Activated CD4-positive, alpha-beta T cell treated with anti-CD3 and anti-CD28 coated beads, Interleukin-2, amount 50 U/mL, for 24 hours (primary cell): ENCODE data around the gene TTC39C.
"Not testable (repeated sequence)": the region's sequence is repeated elsewhere in the genome, so short reads cannot be mapped to it uniquely, and the experiment has no call there.

Source experiments
- DNase-seq, 2 donors: peaks; one replicate each; pipeline ENCODE4 v3.0.0-alpha.2; 2020; ENCODE audit warnings: low read depth in 1 of 2, low spot score in 1 of 2

TTC39C gene

DNA sequence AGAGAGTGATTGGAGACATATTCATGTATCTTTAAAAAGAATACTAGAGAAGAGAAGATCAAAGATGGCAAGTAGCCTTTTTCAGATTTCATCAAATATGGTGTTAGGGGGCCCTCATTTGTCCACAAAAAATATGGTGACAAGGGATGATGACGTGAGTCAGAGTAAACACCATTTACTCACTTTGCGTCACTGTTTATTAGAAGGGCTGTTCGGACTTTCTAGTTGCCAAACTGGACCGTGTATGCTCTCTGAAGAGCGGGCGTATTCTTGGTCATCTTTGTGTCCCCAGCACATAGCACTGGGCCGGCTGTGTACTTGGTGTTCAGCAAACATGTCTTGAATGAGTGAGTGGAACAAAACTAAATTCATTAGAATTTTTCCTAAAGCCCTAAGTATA is 37.5 kb downstream of the TTC39C start:
- DNase-seq = no peak

GRCh38 chr18:24053211-24053610 is 38.7 kb downstream of the TTC39C start:
- DNase-seq = no peak

GRCh38 chr18:24054130-24054529 is 39.6 kb downstream of the TTC39C start:
- no peak for DNase-seq

GRCh38 chr18:24055009-24055804 is 40.7 kb downstream of the TTC39C start:
- DNase-seq = peak in 1 of 2 donors; percentile 15

DNA sequence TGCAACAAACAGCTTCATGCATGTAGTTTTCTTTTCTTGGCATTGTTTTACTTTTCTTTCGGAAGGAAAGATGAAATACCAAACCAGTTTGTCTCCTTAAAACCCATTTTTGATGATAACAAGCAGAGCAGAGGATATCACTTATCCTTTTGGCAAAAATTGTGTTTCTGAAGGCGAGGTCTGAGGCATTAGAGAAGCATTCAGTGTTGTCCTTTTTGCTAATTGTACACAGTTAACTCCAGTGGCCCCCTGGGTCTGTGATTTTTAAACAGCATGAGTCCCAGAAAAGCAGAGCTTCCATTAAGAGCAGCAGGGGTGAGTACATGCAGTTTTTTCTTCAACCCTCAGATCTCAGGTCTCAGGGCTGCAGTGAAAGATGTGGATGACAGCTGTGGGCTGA is 41.3 kb downstream of the TTC39C start:
- DNase-seq = no peak

- no peak for DNase-seq
These were observed 42.0 kb downstream of the TTC39C start for GRCh38 chr18:24056506-24056905.

- DNase-seq = no peak
These were observed 43.2 kb downstream of the TTC39C start for GRCh38 chr18:24057804-24058203.

GRCh38 chr18:24059385-24059784 is 44.8 kb downstream of the TTC39C start:
- not testable (repeated sequence) for DNase-seq

GRCh38 chr18:24060644-24061043 is 46.1 kb downstream of the TTC39C start:
- DNase-seq = no peak

DNA sequence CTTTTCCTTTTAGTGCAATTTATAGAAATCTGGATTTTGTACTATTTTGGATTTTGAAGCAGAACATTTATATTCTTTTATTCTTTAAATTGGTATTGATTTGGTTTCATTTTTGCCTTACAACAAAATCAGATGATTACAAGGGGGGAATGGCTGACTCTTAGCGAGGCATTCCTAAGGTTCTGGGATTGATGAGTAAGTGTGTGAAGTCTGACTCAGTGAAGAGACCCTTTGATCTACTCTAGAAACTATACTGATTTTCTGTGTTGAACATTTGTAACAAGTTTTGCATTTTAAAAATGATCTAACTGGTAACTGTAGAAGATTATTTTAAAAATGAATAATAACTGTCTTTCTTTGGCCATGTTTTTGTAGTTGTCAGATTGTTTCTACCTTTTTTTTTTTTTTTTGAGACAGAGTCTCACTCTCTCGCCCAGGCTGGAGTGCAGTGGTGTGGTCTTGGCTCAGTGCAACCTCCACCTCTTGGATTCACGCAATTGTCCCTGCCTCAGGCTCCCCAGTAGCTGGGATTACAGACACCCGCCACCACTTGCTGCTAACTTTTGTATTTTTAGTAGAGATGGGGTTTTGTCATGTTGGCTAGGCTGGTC is 48.7 kb downstream of the TTC39C start:
- peak in 1 of 2 donors; percentile 41 for DNase-seq

DNA sequence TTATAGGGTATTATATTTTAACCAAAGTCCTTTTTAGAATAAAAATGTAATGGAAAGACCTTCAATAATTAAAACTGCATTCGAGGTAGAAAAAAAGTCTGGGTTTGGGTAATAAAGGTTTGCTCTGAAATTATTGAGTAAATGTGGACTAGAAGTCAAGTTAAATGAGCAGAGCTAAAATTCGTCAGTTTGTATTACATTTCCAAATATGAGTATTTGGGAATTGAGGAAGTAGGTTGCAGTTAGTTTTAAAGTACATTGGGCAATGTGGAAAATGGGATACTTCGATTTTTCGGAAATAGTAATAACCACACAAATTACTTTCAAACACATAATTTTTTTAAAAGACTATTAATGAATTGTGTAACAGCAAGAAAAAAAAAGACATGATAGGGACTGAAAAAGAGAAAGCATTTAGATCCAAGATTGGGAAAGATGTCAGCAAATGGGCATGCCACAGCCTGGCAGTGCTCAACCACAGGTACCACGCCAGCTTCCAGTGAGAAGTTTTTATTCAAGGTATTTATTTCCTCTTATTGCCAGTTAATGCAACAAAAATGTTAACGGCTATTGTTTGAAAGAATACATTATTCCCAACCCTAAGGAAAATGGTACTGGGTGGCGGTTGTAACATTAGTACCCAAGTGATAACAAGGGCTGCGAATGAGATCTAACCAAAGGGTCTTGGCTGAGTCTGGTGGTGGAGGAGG is 50.0 kb downstream of the TTC39C start:
- DNase-seq = no peak

DNA sequence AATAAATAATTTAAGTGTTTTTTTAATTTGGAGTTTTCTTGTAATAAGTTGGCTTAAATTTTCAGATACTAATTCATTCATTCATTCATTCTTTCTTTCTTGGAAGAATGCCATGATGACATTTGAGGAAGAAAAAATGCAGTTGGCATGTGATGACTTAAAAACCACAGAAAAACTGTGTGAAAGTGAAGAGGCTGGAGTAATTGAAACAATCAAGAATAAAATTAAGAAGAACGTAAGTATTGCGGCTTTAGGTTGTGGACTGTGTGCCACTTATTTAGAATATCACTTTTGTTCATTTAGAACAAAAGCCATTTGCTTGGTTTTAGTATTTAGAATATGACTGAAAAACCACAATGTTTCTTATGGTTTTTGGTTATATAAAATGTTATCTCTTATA is 51.4 kb downstream of the TTC39C start:
- no peak for DNase-seq

GRCh38 chr18:24068945-24069693 is 54.6 kb downstream of the TTC39C start:
- DNase-seq = no peak

DNA sequence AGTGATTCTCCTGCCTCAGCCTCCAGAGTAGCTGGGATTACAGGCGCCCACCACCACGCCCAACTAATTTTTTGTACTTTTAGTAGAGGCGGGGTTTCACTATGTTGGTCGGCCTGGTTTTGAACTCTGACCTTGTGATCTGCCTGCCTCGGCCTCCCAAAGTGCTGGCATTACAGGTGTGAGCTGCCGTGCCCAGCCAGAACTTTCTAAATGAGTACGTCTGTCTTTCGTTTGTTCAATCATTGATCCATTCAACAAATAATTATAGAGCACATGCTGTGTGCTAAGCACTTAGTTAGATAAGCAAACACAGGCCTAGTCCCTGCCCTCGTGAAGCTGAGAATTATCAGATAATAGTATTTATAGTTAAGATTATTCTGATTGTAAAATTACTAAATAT is 56.5 kb downstream of the TTC39C start:
- DNase-seq = no peak

DNA sequence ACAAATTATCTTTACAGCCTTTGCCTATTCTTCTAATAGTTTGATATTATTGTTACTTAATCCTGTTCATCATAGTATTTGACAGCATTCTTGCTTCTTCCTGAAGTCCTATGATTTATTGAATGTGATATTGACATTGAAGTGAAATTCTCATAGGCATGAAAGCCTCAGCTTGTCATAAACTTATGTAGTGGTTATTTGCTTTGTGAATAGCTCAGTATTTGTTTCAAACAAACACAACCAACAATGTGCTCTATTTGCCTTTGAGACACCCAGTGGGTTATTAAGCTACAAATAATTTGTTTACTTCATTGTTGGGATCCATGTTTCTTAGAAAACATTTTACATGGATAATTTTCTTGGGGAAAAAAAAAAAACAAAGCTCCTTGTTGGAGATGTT is 57.2 kb downstream of the TTC39C start:
- no peak for DNase-seq

DNA sequence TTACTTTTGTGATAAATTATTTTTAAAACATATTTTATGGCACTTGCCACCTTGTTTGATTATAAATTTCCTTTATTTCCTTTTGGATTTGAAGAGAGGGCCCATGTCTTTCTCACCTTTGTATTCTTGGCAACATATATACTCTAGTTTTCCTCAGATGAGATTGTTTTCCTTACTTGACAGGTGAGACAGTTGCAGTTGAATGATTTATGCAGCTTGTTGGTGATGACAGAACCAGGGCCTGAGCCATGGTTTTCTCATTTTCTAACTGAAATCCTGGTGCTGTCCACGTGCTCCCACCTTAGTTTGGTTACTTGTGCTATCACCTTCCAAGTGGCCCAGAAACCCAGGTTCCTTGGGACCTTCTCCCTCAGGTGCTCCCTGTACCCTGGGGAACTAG is 58.2 kb downstream of the TTC39C start:
- no peak for DNase-seq

DNA sequence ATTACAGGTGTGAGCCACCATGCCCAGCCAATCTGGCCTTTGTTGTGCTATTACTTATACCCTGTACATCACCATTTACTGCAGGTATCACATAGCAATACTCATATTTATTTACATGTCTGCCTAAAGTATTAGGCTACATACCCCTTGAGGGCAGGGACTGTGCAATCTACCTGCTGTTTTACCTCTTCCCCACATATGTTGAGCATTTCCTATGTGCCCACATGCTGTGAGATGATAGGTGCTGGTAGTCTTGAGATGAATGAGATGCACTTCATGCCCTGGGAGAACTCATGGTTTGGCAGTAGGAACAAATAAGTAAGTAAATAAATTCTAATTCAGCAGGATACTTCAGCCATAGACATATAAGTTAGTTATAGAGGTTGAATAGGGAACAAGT is 59.2 kb downstream of the TTC39C start:
- no peak for DNase-seq

DNA sequence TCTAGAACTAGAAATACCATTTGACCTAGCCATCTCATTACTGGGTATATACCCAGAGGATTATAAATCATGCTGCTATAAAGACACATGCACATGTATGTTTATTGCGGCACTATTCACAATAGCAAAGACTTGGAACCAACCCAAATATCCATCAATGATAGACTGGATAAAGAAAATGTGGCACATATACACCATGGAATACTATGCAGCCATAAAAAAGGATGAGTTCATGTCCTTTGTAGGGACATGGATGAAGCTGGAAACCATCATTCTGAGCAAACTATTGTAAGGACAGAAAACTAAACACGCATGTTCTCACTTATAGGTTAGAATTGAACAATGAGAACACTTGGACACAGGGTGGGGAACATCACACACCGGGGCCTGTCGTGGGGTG is 60.2 kb downstream of the TTC39C start:
- DNase-seq = not testable (repeated sequence)

DNA sequence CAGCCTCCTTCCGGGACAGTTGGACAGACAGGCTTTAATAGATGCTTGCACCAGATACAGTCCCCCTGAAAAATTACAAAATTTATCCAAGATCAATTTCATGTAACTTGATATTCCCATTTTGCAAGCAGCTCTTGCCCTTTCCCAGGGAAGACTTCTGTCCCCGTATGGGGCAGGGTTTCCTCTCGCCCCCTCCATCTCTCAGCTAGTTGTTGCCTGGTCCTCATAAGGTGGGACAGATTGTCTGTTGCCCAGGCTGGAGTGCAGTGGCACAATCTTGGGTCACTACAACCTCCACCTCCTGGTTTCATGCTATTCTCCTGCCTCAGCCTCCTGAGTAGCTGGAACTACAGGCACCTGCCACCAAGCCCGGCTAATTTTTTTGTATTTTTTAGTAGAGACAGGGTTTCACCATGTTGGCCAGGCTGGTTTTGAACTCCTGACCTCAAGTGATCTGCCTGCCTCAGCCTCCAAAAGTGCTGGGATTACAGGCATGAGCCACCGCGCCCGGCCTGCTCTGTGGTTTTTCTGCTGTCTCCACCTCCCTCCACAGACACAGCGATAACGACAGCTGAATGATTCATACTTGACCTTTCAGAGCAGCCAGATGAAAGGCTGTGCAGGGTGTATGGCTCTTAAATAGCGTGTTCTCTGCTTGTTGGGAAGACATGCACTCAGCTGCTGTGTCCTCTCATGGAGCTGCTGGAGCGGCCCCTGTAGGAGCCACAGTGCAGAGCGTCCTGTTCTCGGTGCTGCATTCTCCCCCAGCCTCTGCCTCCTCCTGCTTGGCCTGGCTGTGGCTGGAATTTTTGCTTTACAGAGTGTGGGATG is 61.4 kb downstream of the TTC39C start:
- DNase-seq = peak; percentile 42 to 78

GRCh38 chr18:24076950-24077349 is 62.4 kb downstream of the TTC39C start:
- no peak for DNase-seq

DNA sequence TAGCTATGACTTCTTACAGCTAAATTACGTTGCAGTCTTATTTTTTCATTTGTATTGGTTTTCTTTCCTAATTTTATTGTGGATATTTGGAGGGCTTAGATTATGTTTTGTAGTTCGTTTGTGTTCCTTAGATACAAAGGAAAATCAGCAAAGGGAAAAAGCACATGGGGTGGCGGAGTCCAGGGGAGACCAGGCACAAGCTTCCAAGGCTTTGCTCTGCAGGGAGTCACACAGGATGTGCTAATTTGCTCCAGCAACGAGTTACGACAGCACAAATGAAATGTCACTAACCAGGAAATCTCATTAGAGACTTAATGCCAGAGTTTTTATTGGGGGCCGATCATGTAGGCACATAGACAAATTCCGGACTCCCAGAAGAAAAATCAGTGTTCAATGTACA is 63.8 kb downstream of the TTC39C start:
- DNase-seq = no peak
